LNCaP clone FGC (cell line): ENCODE results near the gene TBX1.

Experiments
- DNase-seq: peaks from one replicate; pipeline ENCODE4 v3.0.0-alpha.2; 2011; ENCODE audit warnings: low read depth
- H3K4me3 ChIP-seq: 2 replicates; pipeline ENCODE4 v1.5.1; 2011; ENCODE audit warnings: mild to moderate bottlenecking, low read depth, low read length, control low read depth
- CTCF ChIP-seq: IDR thresholded peaks from 2 replicates; pipeline ENCODE4 v1.5.1; 2012; ENCODE audit warnings: mild to moderate bottlenecking; ENCODE audit not compliant: control insufficient read depth, insufficient read depth; ENCODE audit errors: extremely low read depth

TBX1 gene

GRCh38 chr22:19728836-19729235 is 31.7 kb upstream of the TBX1 start:
- no peak for TF ChIP-seq CTCF
- no peak for DNase-seq
- no peak overlapping the region for H3K4me3 ChIP-seq

GRCh38 chr22:19729507-19729906 is 31.1 kb upstream of the TBX1 start:
- TF ChIP-seq CTCF, result no peak
- no peak for DNase-seq
- H3K4me3 ChIP-seq, result no peak overlapping the region

GRCh38 chr22:19730198-19730597 is 30.4 kb upstream of the TBX1 start:
- TF ChIP-seq CTCF, result no peak
- no peak for DNase-seq
- no peak overlapping the region; the same call in 1 of the 2 replicates for H3K4me3 ChIP-seq

- peak; percentile 21 for DNase-seq
- peak overlapping the region; percentile 46 for H3K4me3 ChIP-seq
- peak; percentile 96 for TF ChIP-seq CTCF
These were observed 29.8 kb upstream of the TBX1 start for GRCh38 chr22:19730655-19731360.

GRCh38 chr22:19731361-19732135 is 29.0 kb upstream of the TBX1 start:
- no peak for TF ChIP-seq CTCF
- DNase-seq, result no peak
- H3K4me3 ChIP-seq, result no peak overlapping the region

GRCh38 chr22:19732403-19733113 is 28.0 kb upstream of the TBX1 start:
- DNase-seq, result no peak
- H3K4me3 ChIP-seq, result no peak overlapping the region
- no peak for TF ChIP-seq CTCF
